Measurements from ENCODE around the gene DUS3L.

The DUS3L gene

DNA sequence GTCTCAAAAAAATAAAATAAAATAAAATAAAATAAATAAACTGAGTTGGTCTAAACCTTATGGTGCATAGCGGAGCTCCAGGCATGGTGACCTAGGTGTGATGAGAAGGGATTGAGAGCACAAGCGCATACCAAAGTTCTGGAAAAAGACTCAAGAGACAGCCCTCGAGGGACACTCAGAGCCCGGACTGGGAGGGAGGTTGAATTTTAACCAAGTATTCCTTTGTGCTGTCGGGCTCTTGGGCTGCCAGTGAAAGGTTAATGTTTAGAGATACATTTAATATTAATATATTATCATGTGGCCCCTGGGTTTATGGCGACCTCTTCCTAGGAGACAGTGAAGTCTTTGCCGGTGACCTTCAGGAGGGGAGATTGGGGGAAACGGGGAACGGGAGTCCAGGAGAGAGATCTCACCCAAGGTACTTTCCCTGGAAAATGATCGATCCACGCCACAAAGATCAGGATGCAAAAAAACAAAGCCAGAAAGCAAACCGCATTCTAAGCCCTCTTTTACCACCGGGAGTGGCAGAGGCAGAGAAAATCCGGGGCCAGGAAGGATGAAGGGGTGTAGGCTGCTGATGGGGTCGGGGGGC, 46.9 kb upstream of the DUS3L start:
- TF ChIP-seq CEBPB (IDR thresholded peaks at IDR 0.05): no peak
- TF ChIP-seq FOXM1 (IDR thresholded peaks at IDR 0.05; ENCODE audit: borderline replicate concordance, low read depth): no peak
- TF ChIP-seq MAX (IDR thresholded peaks at IDR 0.05): no peak
- TF ChIP-seq, protein P1, sequence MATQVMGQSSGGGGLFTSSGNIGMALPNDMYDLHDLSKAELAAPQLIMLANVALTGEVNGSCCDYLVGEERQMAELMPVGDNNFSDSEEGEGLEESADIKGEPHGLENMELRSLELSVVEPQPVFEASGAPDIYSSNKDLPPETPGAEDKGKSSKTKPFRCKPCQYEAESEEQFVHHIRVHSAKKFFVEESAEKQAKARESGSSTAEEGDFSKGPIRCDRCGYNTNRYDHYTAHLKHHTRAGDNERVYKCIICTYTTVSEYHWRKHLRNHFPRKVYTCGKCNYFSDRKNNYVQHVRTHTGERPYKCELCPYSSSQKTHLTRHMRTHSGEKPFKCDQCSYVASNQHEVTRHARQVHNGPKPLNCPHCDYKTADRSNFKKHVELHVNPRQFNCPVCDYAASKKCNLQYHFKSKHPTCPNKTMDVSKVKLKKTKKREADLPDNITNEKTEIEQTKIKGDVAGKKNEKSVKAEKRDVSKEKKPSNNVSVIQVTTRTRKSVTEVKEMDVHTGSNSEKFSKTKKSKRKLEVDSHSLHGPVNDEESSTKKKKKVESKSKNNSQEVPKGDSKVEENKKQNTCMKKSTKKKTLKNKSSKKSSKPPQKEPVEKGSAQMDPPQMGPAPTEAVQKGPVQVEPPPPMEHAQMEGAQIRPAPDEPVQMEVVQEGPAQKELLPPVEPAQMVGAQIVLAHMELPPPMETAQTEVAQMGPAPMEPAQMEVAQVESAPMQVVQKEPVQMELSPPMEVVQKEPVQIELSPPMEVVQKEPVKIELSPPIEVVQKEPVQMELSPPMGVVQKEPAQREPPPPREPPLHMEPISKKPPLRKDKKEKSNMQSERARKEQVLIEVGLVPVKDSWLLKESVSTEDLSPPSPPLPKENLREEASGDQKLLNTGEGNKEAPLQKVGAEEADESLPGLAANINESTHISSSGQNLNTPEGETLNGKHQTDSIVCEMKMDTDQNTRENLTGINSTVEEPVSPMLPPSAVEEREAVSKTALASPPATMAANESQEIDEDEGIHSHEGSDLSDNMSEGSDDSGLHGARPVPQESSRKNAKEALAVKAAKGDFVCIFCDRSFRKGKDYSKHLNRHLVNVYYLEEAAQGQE (IDR thresholded peaks at IDR 0.05; ENCODE audit: low read depth): no peak
- no peak for TF ChIP-seq TEAD4 (IDR thresholded peaks at IDR 0.05)

GRCh38 chr19:5832527-5833216, 41.7 kb upstream of the DUS3L start:
- no peak for TF ChIP-seq NFIC (IDR thresholded peaks at IDR 0.05)
- TF ChIP-seq MAX (IDR thresholded peaks at IDR 0.05): no peak
- TF ChIP-seq RAD21 (IDR thresholded peaks at IDR 0.05; ENCODE audit: low read depth): no peak
- TF ChIP-seq ZBTB7A (IDR thresholded peaks at IDR 0.05; ENCODE audit: low read depth): no peak
- TF ChIP-seq TCF12 (IDR thresholded peaks at IDR 0.05; ENCODE audit: low read depth): no peak
- TF ChIP-seq EP300 (IDR thresholded peaks at IDR 0.05; ENCODE audit: borderline replicate concordance): no peak
- TF ChIP-seq, protein P1 (IDR thresholded peaks at IDR 0.05; ENCODE audit: low read depth): no peak
- TF ChIP-seq FOXM1 (IDR thresholded peaks at IDR 0.05; ENCODE audit: borderline replicate concordance, low read depth): no peak
- TF ChIP-seq TAF1 (IDR thresholded peaks at IDR 0.05; ENCODE audit: low read depth): no peak
- TF ChIP-seq CEBPB (IDR thresholded peaks at IDR 0.05): no peak
- TF ChIP-seq, protein P2, sequence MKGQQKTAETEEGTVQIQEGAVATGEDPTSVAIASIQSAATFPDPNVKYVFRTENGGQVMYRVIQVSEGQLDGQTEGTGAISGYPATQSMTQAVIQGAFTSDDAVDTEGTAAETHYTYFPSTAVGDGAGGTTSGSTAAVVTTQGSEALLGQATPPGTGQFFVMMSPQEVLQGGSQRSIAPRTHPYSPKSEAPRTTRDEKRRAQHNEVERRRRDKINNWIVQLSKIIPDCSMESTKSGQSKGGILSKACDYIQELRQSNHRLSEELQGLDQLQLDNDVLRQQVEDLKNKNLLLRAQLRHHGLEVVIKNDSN (IDR thresholded peaks at IDR 0.05): no peak
- TF ChIP-seq YY1 (IDR thresholded peaks at IDR 0.05; ENCODE audit: low read depth): no peak
- TF ChIP-seq EGR1 (IDR thresholded peaks at IDR 0.05): no peak
- TF ChIP-seq TEAD4 (IDR thresholded peaks at IDR 0.05): no peak

- TF ChIP-seq EGR1 (IDR thresholded peaks at IDR 0.05): no peak
- TF ChIP-seq TCF12 (IDR thresholded peaks at IDR 0.05; ENCODE audit: low read depth): no peak
- no peak for TF ChIP-seq CEBPB (IDR thresholded peaks at IDR 0.05)
- TF ChIP-seq, protein P1 (IDR thresholded peaks at IDR 0.05; ENCODE audit: low read depth): no peak
- no peak for TF ChIP-seq TEAD4 (IDR thresholded peaks at IDR 0.05)
- TF ChIP-seq RAD21 (IDR thresholded peaks at IDR 0.05; ENCODE audit: low read depth): no peak
- TF ChIP-seq NFIC (IDR thresholded peaks at IDR 0.05): no peak
- TF ChIP-seq CREB1 (IDR thresholded peaks at IDR 0.05; ENCODE audit: low read depth): no peak
- TF ChIP-seq, protein P2 (IDR thresholded peaks at IDR 0.05): no peak
- TF ChIP-seq MAX (IDR thresholded peaks at IDR 0.05): no peak
- no peak for TF ChIP-seq ZBTB7A (IDR thresholded peaks at IDR 0.05; ENCODE audit: low read depth)
- TF ChIP-seq TAF1 (IDR thresholded peaks at IDR 0.05; ENCODE audit: low read depth): no peak
These were observed 41.1 kb upstream of the DUS3L start for GRCh38 chr19:5832061-5832460.

GRCh38 chr19:5831159-5831558, 40.2 kb upstream of the DUS3L start:
- TF ChIP-seq NFIC (IDR thresholded peaks at IDR 0.05) (no peak), ZBTB7A (IDR thresholded peaks at IDR 0.05; ENCODE audit: low read depth) (no peak), TCF12 (IDR thresholded peaks at IDR 0.05; ENCODE audit: low read depth) (no peak), FOXM1 (IDR thresholded peaks at IDR 0.05; ENCODE audit: borderline replicate concordance, low read depth) (no peak)

Data from Ishikawa (cell line).